CD4-positive, alpha-beta T cell treated with Interleukin-4 for 1 hour (primary cell): ENCODE results near the gene MKNK2.

Source experiments
- DNase-seq, 2 donors: peaks; one replicate each; pipeline ENCODE4 v3.0.0-alpha.2; 2020 to 2022

Gene MKNK2

GRCh38 chr19:2057484-2058469, 6.7 kb upstream of the MKNK2 start:
- no peak for DNase-seq

- no peak for DNase-seq
These were observed 5.8 kb upstream of the MKNK2 start for GRCh38 chr19:2056837-2057192.

GRCh38 chr19:2055931-2056836, 5.1 kb upstream of the MKNK2 start:
- peak in 1 of 2 donors; percentile 53 for DNase-seq

GRCh38 chr19:2054763-2055162, 3.7 kb upstream of the MKNK2 start:
- no peak for DNase-seq

- DNase-seq, result no peak
These were observed 2.8 kb upstream of the MKNK2 start for GRCh38 chr19:2053601-2054389.

- peak; percentile 76 to 79 for DNase-seq
These were observed 995 bp upstream of the MKNK2 start for GRCh38 chr19:2051773-2052704.

GRCh38 chr19:2050349-2050990, 574 bp downstream of the MKNK2 start:
- DNase-seq, result no peak

GRCh38 chr19:2049741-2050348, 1.2 kb downstream of the MKNK2 start:
- DNase-seq, result peak; percentile 72 to 88

- no peak for DNase-seq
These were observed 1.9 kb downstream of the MKNK2 start for GRCh38 chr19:2048959-2049740.

- DNase-seq, result no peak
These were observed 2.7 kb downstream of the MKNK2 start for GRCh38 chr19:2048104-2048958.

- DNase-seq, result peak in 1 of 2 donors; percentile 32
These were observed 3.5 kb downstream of the MKNK2 start for GRCh38 chr19:2047449-2048103.

GRCh38 chr19:2047076-2047448, 4.0 kb downstream of the MKNK2 start:
- peak in 1 of 2 donors; percentile 10 for DNase-seq

GRCh38 chr19:2046046-2046907, 4.8 kb downstream of the MKNK2 start:
- DNase-seq, result peak in 1 of 2 donors; percentile 10

GRCh38 chr19:2045501-2046045, 5.5 kb downstream of the MKNK2 start:
- DNase-seq, result no peak

GRCh38 chr19:2044709-2045500, 6.1 kb downstream of the MKNK2 start:
- DNase-seq, result no peak
